Mucosa of descending colon (tissue), 3 donors: ENCODE data around the gene NOL3. TPM values are rescaled to one million over a fixed set of nuclear protein-coding genes. Genes with fewer than 3 reads are reported as not detected.

ENCODE experiments used
- ATAC-seq: fragments of 200-7000 bp; cut with Tn5 transposase; one replicate; pipeline ENCODE4 v1.9.1; 2020; ENCODE audit warnings: mild to moderate bottlenecking, moderate library complexity
- DNase-seq, 3 donors: peaks; one replicate each; pipeline ENCODE4 v3.0.0-alpha.2; 2020
- H3K36me3 ChIP-seq: fragments of 200-600 bp; one replicate; pipeline ENCODE4 v1.8.0; 2021; ENCODE audit warnings: low read depth, mild to moderate bottlenecking
- H3K4me1 ChIP-seq: fragments of 200-600 bp; one replicate; pipeline ENCODE4 v1.8.0; 2021; ENCODE audit warnings: low read depth, mild to moderate bottlenecking
- H3K4me3 ChIP-seq: fragments of 200-600 bp; one replicate; pipeline ENCODE4 v1.8.0; 2021; ENCODE audit warnings: mild to moderate bottlenecking
- H3K9me3 ChIP-seq: fragments of 200-600 bp; one replicate; pipeline ENCODE4 v1.8.0; 2021; ENCODE audit warnings: mild to moderate bottlenecking
- CTCF ChIP-seq: fragments of 200-600 bp; IDR thresholded peaks from one replicate; pipeline ENCODE4 v1.8.0; 2022; ENCODE audit warnings: antibody characterized with exemption, mild to moderate bottlenecking
- intact Hi-C, 2 donors: fragments of 100-400 bp; cut with DNase I in 1 of 2; cut with micrococcal nuclease in 1 of 2; formaldehyde crosslinking; loops; one replicate each; pipeline versions ENCODE4 v1.11.0 to v1.11.1; 2022; cut with DNase I, micrococcal nuclease
- total RNA-seq, 3 donors: library from RNA; stranded (reverse); fragmentation: NEBNext Ultra II Directional in 2 of 3; extraction: Animal tissue kit (Norgen Biotek cat#: 25700) in 2 of 3; gene quantifications; one replicate each; pipeline versions ENCODE4 v1.2.1 to v1.2.4, GENCODE V29; 2021 to 2023
- donor health status: DM: no; HTN: no; CAD: no; lungs with moderate emphysema.
- donor health status: DM: no; HTN: no; CAD: no.
- donor health status: DM: no; HTN: yes; CAD: no.

Gene NOL3
- total RNA-seq, 3 donors from 2014 or later: 23.5 to 35.9 (median 32.0) TPM

- intact Hi-C loops: no loop called here
These were observed 19.7 kb downstream of the NOL3 start, which contains the start of gene EXOC3L1 for GRCh38 chr16:67190041-67190440. TSS of gene EXOC3L1 (minus strand) at chr16:67190136. CDS start at chr16:67189676, 460 bp downstream.

DNA sequence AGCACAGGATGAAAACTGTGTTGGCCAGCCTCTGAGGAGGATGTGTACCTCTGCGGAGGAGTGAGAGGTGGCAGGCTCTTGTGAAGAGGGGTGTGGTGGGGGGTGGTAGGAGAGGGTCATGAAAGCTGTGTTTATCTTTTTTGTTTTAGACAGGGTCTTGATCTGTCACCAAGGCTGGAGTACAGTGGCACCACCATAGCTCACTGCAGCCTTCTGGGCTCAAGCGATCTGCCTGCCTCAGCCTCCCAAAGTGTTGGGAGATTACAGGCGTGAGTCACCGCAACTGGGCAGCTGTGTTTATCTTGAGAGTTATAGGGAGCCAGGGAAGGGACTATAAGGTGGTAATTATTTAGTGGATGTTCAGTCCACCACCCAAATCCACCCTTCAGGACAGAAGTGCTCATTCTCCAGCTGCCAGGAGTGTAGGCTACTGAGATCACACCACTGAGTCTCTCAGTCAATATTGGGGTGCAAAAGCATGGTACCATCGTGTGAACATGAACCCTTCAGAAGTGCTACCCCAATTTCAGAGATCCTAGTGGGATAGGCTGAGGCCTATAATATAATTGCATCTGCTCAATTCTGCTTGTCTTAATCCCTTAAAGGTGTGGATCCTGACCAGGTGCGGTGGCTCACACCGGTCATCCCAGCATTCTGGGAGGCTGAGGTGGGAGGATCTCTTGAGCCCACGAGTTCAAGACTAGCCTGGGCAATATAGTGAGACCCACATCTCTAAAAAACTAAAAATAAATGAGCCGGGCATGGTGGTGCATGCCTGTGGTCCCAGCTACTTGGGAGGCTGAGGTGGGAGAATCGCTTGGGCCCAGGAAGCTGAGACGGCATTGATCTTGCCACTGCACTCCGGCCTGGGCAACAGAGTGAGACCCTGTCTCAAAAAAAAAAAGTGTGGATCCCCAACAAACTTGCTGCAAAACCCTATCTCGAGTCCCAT is 20.4 kb downstream of the NOL3 start:
- Histone ChIP-seq H3K9me3 (no peaks in the 10 kb centered on the region), H3K4me1 (peaks cover 25% of the 10 kb centered on the region), H3K36me3 (peaks cover 3% of the 10 kb centered on the region), H3K4me3 (no peak overlapping the region)
- intact Hi-C loops: no loop called here
- ATAC-seq (peak; percentile 29), DNase-seq (no peak)
- no peak for TF ChIP-seq CTCF

More at GRCh38 chr16:67190041-67190440, 19.7 kb downstream of the NOL3 start, which contains the start of gene EXOC3L1:
- H3K36me3 ChIP-seq: no peaks in the 10 kb centered on the region
- no peak for DNase-seq
- TF ChIP-seq CTCF: no peak
- no peak for ATAC-seq
- H3K4me1 ChIP-seq: peaks cover 30% of the 10 kb centered on the region
- H3K4me3 ChIP-seq: no peak within 1 kb of the TSS
- H3K9me3 ChIP-seq: no peaks in the 10 kb centered on the region

DNA sequence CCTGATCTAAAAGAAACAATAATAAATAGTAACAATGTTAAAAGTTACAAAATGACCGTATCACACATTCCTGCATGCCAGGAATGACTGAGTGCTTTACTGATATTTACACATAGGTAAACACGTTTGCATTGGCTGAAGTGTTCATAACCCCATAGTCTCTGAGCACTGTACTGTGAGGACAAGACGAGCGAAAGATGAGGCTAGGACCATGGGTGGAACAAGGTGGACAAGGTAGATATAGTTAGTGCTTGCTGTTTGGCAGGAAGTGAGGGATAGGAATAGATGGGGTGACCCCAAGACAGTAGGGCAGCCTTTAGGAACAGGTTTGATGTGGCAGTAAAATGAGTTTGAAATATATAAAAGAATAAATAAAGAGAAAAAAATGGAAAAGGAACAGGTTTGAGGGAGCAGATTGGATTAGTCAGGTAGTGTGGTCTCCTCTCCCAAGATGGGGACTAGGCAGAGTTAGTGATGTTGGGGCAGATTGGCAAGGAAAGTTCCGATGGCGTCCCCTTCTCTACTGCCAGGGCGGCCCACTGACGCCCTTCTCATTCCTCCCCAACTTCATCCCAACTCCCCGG is 21.2 kb downstream of the NOL3 start:
- intact Hi-C loops: no loop called here
- Histone ChIP-seq H3K36me3 (peaks cover 7% of the 10 kb centered on the region), H3K9me3 (no peaks in the 10 kb centered on the region), H3K4me3 (peak overlapping the region; percentile 93), H3K4me1 (peaks cover 24% of the 10 kb centered on the region)
- no peak for TF ChIP-seq CTCF
- no peak for ATAC-seq
- no peak for DNase-seq

- TF ChIP-seq CTCF: no peak
- peaks cover 24% of the 10 kb centered on the region for H3K4me1 ChIP-seq
- ATAC-seq: peak; percentile 97
- H3K9me3 ChIP-seq: no peaks in the 10 kb centered on the region
- DNase-seq: peak; percentile 91 to 94 (median 94)
- peak within 1 kb of the TSS; percentile 93 for H3K4me3 ChIP-seq
- H3K36me3 ChIP-seq: peaks cover 8% of the 10 kb centered on the region
- intact Hi-C loops: no loop called here
These were observed 21.8 kb downstream of the NOL3 start, which contains the start of gene E2F4 for GRCh38 chr16:67191995-67192681. TSS of gene E2F4 (plus strand) at chr16:67192155. CDS start at chr16:67192228, 73 bp downstream.

DNA sequence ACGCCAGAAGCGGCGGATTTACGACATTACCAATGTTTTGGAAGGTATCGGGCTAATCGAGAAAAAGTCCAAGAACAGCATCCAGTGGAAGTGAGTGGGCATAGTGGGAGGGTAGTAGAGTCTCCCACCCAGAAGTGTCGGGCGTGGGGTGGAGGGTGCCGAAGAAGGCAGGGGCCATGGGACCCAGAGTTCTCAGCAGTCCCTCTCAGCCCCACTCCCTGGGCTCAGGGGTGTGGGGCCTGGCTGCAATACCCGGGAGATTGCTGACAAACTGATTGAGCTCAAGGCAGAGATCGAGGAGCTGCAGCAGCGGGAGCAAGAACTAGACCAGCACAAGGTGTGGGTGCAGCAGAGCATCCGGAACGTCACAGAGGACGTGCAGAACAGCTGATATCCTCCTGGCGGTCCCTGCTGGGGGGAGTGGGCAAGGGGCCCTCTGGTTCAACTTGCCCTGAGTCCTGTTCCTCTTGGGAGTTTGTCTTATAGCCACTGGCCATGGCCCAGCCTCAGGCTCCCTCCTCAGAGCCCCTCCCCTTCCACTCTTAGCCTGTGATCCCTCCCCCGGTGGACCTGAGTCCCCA is 22.5 kb downstream of the NOL3 start:
- Histone ChIP-seq H3K4me3 (peak overlapping the region; percentile 93), H3K4me1 (peaks cover 27% of the 10 kb centered on the region), H3K9me3 (no peaks in the 10 kb centered on the region), H3K36me3 (peaks cover 14% of the 10 kb centered on the region)
- ATAC-seq: no peak
- DNase-seq: no peak
- intact Hi-C loops: no loop called here
- TF ChIP-seq CTCF: no peak
